Ovary (tissue), 9 donors: ENCODE data around the gene ADM. TPM values are rescaled to one million over a fixed set of nuclear protein-coding genes. Genes with fewer than 3 reads are reported as not detected.

Experiments
- DNase-seq, 5 donors: peaks; one replicate each; pipeline ENCODE4 v3.0.0-alpha.2; 2019 to 2020
- H3K27ac ChIP-seq, 2 donors: fragments of 200-600 bp; one replicate each; pipeline versions ENCODE4 v1.5.1 to v1.8.0; 2019 to 2022
- H3K27me3 ChIP-seq: fragments of 200-600 bp; one replicate; pipeline ENCODE4 v1.8.0; 2022
- H3K36me3 ChIP-seq: fragments of 200-600 bp; sonication (generic); one replicate; pipeline ENCODE4 v1.5.1; 2019
- H3K4me1 ChIP-seq: one replicate; pipeline ENCODE4 v1.8.1; 2013; ENCODE audit warnings: mild to moderate bottlenecking, moderate library complexity; ENCODE audit not compliant: insufficient read depth
- H3K4me3 ChIP-seq: fragments of 200-600 bp; sonication (generic); one replicate; pipeline ENCODE4 v1.5.1; 2017
- H3K9me3 ChIP-seq, 2 donors: fragments of 200-600 bp in 1 of 2; sonication (generic) in 1 of 2; one replicate each; pipeline versions ENCODE4 v1.5.1 to v1.8.1; 2013 to 2019; ENCODE audit warnings: mild to moderate bottlenecking in 1 of 2, moderate library complexity in 1 of 2
- EP300 ChIP-seq: sonication (generic); formaldehyde crosslinking; IDR thresholded peaks from one replicate; pipeline ENCODE4 v1.6.1; 2017; ENCODE audit warnings: antibody characterized with exemption
- POLR2A ChIP-seq: fragments of 450-650 bp; IDR thresholded peaks from one replicate; pipeline ENCODE4 v1.6.1; 2017; ENCODE audit warnings: antibody characterized with exemption, mild to moderate bottlenecking, moderate library complexity
- WGBS, 3 donors: extraction: QIAGEN DNeasy Blood & Tissue Kit in 1 of 3; methylation state at CpG; one replicate each; pipeline versions ENCODE4 v1.1.5 to v1.1.7; 2013 to 2017; 5-methylcytosine and 5-hydroxymethylcytosine counted together
- intact Hi-C, 4 donors: fragments of 100-400 bp; cut with DNase I; formaldehyde crosslinking; loops; one replicate each; pipeline versions ENCODE4 v1.11.0 to v1.15.1; 2022 to 2023
- polyA plus RNA-seq, 2 donors: library from polyadenylated mRNA; stranded (reverse); fragments of 200-250 nt in 1 of 2; fragments of 350-450 nt in 1 of 2; fragmentation: Illumina TruSeq in 1 of 2; extraction: RNeasy Lipid Tissue Mini Kit (QIAGEN cat#74804) in 1 of 2; gene quantifications; one replicate each; pipeline ENCODE4 v1.2.3, GENCODE V29; 2013 to 2014
- total RNA-seq, 7 donors: library from RNA; depleted of rRNA in 2 of 7; stranded (reverse); fragments of >200 nt in 2 of 7; fragmentation: NEBNext Ultra II Directional in 3 of 7; extraction: Animal tissue kit (Norgen Biotek cat#: 25700) in 3 of 7; gene quantifications; one replicate each; pipeline versions ENCODE4 v1.1.0 to v1.2.4, GENCODE V29; 2016 to 2023
- TF ChIP-seq, protein P1 (sequence below), 3 donors: fragments of 450-650 bp in 2 of 3; fragments of 200-600 bp in 1 of 3; IDR thresholded peaks; one replicate each; pipeline versions ENCODE4 v1.5.1 to v1.8.0; 2016 to 2022; ENCODE audit warnings: antibody characterized with exemption in 3 of 3, mild to moderate bottlenecking in 1 of 3
- donor health status: DM: no; HTN: no; CAD: no; lungs with moderate emphysema.
- donor health status: DM: no; HTN: no; CAD: no.
- donor health status: Bipolar disorder and iron deficiency.
- donor health status: DM: yes; HTN: yes; CAD: no.
- donor health status: DM: no; HTN: no; CAD: no.
- donor health status: DM: yes; HTN: yes; CAD: no.

ADM gene
- total and polyA plus RNA-seq, 9 donors = 8.2 to 83.8 (median 32.1) TPM

DNA sequence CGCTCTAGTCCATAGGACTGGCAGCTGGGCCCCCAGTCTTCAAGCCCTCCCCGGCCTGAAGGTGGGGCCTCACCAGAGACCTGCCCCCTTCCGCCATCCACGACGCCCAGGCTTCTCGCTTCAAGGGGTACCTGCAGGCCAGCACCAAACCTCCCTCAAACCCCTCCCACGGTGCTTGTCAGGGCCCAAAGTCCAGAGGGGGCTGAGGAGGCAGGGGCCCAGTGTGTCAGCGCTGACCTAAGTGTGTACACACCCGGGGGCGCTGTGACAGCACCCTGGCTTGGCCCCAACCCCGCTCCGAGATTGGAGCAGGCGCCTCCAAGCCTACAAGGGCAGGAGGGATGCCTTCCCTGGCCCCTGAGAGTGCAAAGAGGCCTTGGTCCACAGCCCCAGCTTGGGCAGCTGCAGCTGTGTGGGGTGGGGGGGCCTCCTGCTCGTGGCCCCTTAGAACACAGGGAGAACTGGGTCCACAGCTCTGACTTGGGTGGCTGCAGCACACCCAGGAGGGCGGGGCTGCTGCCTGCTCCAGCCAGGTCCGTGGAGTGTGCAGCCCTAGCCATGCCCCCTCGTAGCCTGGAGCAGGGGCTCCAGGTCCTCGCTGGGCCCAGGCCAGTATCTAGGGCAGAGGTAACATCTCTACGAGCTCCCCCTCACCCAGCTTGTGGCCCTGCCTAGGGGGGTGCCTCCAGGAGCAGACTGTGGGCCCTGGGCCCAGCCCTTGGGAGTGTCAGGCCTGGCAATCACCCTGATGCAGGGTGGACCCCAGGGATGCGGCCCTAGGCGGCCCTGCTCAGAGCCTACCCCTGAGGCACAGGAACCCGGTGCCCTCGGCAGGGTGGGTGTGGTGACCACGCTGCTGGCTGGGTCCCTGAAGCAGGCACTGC lies 15.8 kb upstream of the ADM start:
- 84 to 91% (median 86%) methylated on average over 20 to 24 of the region's 24 CpGs for WGBS, 3 donors
- Histone ChIP-seq H3K27me3 (no peaks in the 10 kb centered on the region), H3K4me1 (peaks cover 15% of the 10 kb centered on the region), H3K27ac (no peak overlapping the region), H3K36me3 (no peaks in the 10 kb centered on the region), H3K9me3 (no peaks in the 10 kb centered on the region), H3K4me3 (no peak overlapping the region)
- intact Hi-C loops = no loop called here
- TF ChIP-seq, protein P1, sequence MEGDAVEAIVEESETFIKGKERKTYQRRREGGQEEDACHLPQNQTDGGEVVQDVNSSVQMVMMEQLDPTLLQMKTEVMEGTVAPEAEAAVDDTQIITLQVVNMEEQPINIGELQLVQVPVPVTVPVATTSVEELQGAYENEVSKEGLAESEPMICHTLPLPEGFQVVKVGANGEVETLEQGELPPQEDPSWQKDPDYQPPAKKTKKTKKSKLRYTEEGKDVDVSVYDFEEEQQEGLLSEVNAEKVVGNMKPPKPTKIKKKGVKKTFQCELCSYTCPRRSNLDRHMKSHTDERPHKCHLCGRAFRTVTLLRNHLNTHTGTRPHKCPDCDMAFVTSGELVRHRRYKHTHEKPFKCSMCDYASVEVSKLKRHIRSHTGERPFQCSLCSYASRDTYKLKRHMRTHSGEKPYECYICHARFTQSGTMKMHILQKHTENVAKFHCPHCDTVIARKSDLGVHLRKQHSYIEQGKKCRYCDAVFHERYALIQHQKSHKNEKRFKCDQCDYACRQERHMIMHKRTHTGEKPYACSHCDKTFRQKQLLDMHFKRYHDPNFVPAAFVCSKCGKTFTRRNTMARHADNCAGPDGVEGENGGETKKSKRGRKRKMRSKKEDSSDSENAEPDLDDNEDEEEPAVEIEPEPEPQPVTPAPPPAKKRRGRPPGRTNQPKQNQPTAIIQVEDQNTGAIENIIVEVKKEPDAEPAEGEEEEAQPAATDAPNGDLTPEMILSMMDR (IDR thresholded peaks at IDR 0.05) = no peak
- TF ChIP-seq EP300 = no peak
- TF ChIP-seq POLR2A = no peak
- peak in 2 of 5 donors; percentile 19 to 29 for DNase-seq

DNA sequence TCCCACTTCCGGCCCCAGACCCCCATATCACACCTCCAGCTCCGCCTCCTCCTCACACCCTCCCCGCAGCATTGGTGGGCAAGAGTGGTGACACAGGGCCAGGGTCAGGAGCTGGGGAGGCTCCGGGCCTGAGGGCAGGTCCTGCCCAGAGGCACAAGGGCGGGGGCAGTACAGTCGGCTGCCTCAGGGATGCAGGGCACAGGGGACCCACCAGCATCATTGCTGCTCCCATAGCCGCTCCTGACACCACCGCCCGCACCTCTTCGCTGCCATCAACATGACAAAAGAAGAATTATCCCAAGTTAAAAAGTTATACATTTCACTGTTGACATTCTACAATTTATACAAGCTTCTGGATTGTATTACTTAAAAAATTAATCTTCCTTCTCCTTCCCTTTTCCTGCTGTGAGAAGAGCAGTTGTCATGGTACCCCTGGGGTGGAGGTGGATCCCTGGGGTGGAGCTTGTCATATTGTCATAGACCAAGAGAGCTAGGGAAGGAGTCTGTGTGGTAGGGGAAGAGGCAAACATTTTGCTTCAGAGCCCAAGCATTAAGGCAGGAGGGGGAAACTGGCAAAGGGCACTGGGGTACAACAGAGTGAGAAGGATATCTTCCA lies 15.0 kb upstream of the ADM start:
- H3K4me1 ChIP-seq = peaks cover 14% of the 10 kb centered on the region
- H3K36me3 ChIP-seq = no peaks in the 10 kb centered on the region
- WGBS, 3 donors = 81 to 94% (median 88%) methylated on average over 10 of the region's 10 CpGs

DNA sequence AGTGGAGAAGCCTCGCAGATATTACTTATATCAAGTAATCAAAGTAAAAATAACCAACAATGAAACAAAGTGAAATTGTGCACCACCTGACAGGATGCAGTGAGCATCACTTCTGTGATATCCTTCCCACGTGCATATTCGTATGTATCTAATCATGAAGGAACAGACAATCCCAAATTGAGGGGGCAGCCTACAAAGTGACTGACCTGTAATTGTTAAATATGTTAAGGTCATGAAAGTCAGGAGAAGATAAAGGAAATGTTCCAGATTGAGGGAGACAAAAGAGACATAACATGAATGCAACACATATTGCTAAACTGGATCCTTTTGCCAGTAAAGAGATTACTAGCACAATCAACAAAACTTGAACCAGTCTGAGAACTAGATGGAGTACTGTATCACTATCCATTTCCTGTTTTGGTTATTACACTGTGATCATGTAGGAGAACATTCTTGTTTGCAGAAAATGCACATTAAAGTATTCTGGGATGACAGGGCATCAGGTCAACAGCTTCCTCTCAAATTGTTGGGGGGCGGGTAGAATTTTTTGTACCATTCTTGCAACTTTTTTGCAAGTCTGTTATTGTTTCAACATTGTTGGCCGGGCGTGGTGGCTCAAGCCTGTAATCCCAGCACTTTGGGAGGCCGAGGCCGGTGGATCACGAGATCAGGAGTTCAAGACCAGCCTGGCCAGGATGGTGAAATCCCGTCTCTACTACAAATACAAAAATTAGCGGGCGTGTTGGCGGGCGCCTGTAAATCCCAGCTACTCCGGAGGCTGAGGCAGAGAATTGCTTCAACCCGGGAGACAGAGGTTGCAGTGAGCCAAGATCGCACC lies 12.9 kb upstream of the ADM start:
- Histone ChIP-seq H3K4me3 (no peak overlapping the region), H3K36me3 (no peaks in the 10 kb centered on the region), H3K4me1 (peaks cover 14% of the 10 kb centered on the region), H3K27me3 (no peaks in the 10 kb centered on the region), H3K27ac (no peak overlapping the region), H3K9me3 (no peaks in the 10 kb centered on the region)
- intact Hi-C loops = loop anchor here in 1 of 4 donors (5.0 kb wide), 1 partner anchor 725 kb away; no protein-coding TSS in a partner anchor
- 58 to 81% (median 68%) methylated on average over 17 of the region's 17 CpGs for whole genome bisulfite sequencing, 3 donors
- no peak for DNase-seq
- TF ChIP-seq POLR2A = no peak
- no peak for TF ChIP-seq EP300
- TF ChIP-seq, protein P1 (IDR thresholded peaks at IDR 0.05) = no peak

More for the DNA sequence above, 15.0 kb upstream of the ADM start:
- no peaks in the 10 kb centered on the region for H3K27me3 ChIP-seq
- intact Hi-C loops = loop anchor here in 1 of 4 donors (5.0 kb wide), 1 partner anchor 723 kb away; no protein-coding TSS in a partner anchor
- no peak overlapping the region for H3K4me3 ChIP-seq
- H3K9me3 ChIP-seq = no peaks in the 10 kb centered on the region
- no peak for DNase-seq
- TF ChIP-seq EP300 (no peak), POLR2A (no peak)
- TF ChIP-seq, protein P1 (IDR thresholded peaks at IDR 0.05) = no peak
- no peak overlapping the region for H3K27ac ChIP-seq
